GM12874 (cell line): ENCODE measurements around the gene CRIP3.
A peak's percentile ranks its signal among the peaks of the same experiment; 100 is the strongest.

ENCODE experiments used
- CTCF ChIP-seq: IDR thresholded peaks from 2 replicates; pipeline ENCODE4 v1.5.1; 2011; ENCODE audit warnings: low read depth, mild to moderate bottlenecking, control low read depth, low read length, moderate library complexity; ENCODE audit not compliant: insufficient read depth

CRIP3 gene

GRCh38 chr6:43265564-43265963, 43.1 kb downstream of the CRIP3 start:
- no peak for TF ChIP-seq CTCF

GRCh38 chr6:43264599-43265145, 44.0 kb downstream of the CRIP3 start:
- TF ChIP-seq CTCF, result no peak

GRCh38 chr6:43263314-43264178, 45.1 kb downstream of the CRIP3 start:
- peak; percentile 94 for TF ChIP-seq CTCF

GRCh38 chr6:43262780-43263313, 45.8 kb downstream of the CRIP3 start:
- TF ChIP-seq CTCF, result no peak

GRCh38 chr6:43262000-43262779, 46.4 kb downstream of the CRIP3 start:
- TF ChIP-seq CTCF, result no peak

GRCh38 chr6:43261198-43261597, 47.4 kb downstream of the CRIP3 start:
- no peak for TF ChIP-seq CTCF

GRCh38 chr6:43260791-43261190, 47.8 kb downstream of the CRIP3 start:
- TF ChIP-seq CTCF, result no peak
